SK-MEL-5 (cell line): ENCODE measurements around the gene PRKACB. TPM values are rescaled to one million over a fixed set of nuclear protein-coding genes. Genes with fewer than 3 reads are reported as not detected.
"Not testable (repeated sequence)": the region's sequence is repeated elsewhere in the genome, so short reads cannot be mapped to it uniquely, and the experiment has no call there.

Experiments
- DNase-seq: peaks from one replicate; pipeline ENCODE4 v3.0.0-alpha.2; 2016; ENCODE audit warnings: low read depth, low spot score
- in situ Hi-C: cut with HindIII; loops from 2 replicates; pipeline ENCODE4 v1.10.0; 2016; ENCODE audit warnings: low sequenced_read_pairs, high pct_unique_total_duplicates, low pct_unique_long_range_greater_than_20kb
- small RNA-seq, 2 experiments: library from RNA; depleted of rRNA; stranded (forward); fragments of <200 nt; gene quantifications; one replicate each; pipeline ENCODE3, GENCODE V24; 2014
- total RNA-seq: library from RNA; depleted of rRNA; stranded (reverse); fragments of >200 nt; shearing (Covaris generic); gene quantifications from 2 replicates; pipeline ENCODE4 v1.2.3, GENCODE V29; 2014; rRNA removed

The PRKACB gene
- total RNA-seq, 1 experiment from 2014 or later, result 29.1 TPM

DNA sequence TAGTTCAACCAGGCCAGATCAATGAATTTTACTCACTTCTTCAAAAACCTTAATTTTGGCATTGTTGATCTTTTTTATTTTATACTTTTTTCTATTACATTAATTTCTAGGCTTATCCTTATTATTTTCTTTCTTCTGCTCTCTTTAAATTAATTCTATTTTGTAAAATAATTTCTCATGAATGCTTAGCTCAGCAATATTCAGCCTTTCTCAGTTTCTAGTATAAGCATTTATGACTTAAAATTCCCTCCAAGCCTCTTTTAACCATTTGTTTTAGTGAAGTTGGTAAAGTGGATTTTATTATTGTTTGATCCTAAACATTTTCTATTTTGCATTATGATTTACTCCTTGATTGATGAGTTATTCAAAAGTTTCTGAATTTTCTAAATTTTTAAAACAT lies 136.8 kb downstream of the PRKACB start:
- in situ Hi-C loops, result no loop called here
- DNase-seq, result no peak

DNA sequence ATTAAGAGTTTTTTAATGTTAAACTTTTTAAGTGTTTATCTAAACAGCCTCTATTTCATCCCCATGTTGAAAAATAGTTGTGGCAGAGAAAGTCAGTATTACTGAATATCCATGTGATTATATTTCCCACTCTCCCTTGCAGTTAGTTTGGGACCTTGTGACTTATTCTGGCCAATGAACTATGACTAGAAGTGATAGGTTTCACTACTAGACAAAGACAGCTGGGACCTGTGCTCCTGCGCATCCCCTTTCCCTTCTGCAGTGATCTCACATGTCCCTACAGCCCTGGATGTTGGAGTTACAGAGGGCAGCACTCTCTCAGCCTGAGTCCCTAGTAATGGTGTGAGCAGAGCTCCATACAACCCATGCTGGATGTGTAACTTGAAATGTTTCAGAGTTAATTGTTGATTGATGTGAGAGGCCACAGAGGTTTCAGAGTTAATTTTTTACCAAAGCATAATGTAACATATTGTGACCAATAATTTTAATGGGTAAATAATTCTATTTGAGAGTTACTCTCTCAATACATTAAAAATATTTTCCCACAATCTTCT lies 138.8 kb downstream of the PRKACB start:
- no peak for DNase-seq
- in situ Hi-C loops, result no loop called here

DNA sequence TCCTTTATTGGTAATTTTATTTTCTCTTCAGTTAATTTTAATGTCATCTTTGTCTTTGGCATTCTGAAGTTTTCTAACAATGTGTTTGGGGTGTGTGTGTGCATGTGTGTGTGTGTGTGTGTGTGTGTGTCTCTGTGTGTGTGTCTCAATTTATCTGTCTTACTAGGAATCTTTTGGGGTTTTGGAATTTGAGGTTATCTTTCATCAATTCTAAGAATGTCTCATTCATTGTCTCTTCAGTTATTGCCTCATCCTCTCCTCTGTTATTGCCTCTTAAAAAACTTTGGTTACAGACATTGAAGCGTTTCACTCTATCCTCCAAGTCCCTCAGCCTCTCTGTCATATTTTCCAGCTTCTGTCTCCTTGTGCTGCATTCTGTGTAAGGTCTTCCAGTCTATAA lies 139.3 kb downstream of the PRKACB start:
- DNase-seq, result no peak
- in situ Hi-C loops, result no loop called here

DNA sequence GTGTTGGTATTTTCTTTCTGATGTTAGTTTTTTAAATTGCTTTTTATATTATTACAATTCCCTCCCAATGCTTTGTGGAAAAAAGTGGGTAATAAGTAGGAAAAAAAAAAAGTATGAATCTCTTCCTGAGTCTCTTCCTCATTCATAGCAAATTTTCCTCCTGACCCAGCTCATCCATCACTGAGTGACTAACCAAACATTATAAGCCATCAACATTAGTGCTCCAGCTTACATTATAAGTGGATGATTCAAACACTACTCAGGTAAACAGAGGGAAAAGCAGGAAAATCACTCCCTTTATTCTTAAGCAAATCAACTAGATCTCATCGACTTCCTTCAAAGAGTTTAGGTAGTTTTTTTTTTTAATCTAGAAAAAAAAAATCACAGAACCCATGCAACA lies 142.0 kb downstream of the PRKACB start:
- in situ Hi-C loops, result no loop called here
- no peak for DNase-seq

DNA sequence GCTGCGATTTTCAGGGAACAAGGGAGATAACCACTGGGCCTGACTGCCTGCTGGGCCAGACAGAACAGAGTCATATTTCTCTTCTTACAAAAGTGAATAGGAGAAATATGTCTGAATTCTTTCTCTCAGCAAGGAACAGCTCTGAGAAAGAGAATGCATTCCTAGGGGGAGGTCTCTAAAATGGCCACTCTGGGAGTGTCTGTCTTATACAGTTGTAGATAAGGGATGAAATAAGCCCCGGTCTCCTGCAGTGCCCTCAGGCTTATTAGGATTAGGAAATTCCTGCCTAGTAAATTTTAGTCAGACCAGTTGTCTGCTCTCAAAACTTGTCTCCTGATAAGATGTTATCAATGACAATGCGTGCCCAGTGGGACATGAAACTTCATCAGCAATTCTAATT lies 143.3 kb downstream of the PRKACB start:
- DNase-seq, in situ Hi-C loops: not testable (repeated sequence)

Small RNAs within 50 kb of the gene (small RNA-seq; reads per million reads assigned to genes)
- gene AL450063.1, result 0 to 0.10 reads per million in 2 experiments
- gene RF00410, result 0 reads per million in 2 experiments

Other genes with a start within 250 kb of the PRKACB start
- gene TTLL7, start 145.1 kb upstream of the PRKACB start, total RNA-seq, result 13.3 and 18.7 TPM in 2 replicates
- 3.4 and 5.9 TPM in 2 replicates for gene SAMD13, start 157.4 kb downstream of the PRKACB start, total RNA-seq